ENCODE data around the gene UCK2. TPM values are rescaled to one million over a fixed set of nuclear protein-coding genes. Genes with fewer than 3 reads are reported as not detected.

UCK2 gene
- polyA plus RNA-seq, 3 donors, result 12.4 to 15.4 (median 12.8) TPM

GRCh38 chr1:165880993-165881392 lies 53.6 kb downstream of the UCK2 start:
- TF ChIP-seq, protein P1, sequence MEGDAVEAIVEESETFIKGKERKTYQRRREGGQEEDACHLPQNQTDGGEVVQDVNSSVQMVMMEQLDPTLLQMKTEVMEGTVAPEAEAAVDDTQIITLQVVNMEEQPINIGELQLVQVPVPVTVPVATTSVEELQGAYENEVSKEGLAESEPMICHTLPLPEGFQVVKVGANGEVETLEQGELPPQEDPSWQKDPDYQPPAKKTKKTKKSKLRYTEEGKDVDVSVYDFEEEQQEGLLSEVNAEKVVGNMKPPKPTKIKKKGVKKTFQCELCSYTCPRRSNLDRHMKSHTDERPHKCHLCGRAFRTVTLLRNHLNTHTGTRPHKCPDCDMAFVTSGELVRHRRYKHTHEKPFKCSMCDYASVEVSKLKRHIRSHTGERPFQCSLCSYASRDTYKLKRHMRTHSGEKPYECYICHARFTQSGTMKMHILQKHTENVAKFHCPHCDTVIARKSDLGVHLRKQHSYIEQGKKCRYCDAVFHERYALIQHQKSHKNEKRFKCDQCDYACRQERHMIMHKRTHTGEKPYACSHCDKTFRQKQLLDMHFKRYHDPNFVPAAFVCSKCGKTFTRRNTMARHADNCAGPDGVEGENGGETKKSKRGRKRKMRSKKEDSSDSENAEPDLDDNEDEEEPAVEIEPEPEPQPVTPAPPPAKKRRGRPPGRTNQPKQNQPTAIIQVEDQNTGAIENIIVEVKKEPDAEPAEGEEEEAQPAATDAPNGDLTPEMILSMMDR (IDR thresholded peaks at IDR 0.05), result no peak
- Mint-ChIP-seq H3K4me3 (no peak overlapping the region), H3K27me3 (ENCODE audit: low read depth in 3 of 3) (peaks cover 0 to 1% (median 0%) of the 10 kb centered on the region in 3 donors), H3K36me3 (peaks cover 3 to 7% of the 10 kb centered on the region in 2 donors), H3K9me3 (peaks cover 0 to 1% (median 0%) of the 10 kb centered on the region in 7 donors), H3K27ac (peak overlapping the region in 2 of 7 donors; percentile 46 to 79), H3K4me1 (peaks cover 53% of the 10 kb centered on the region)
- WGBS (ENCODE audit: insufficient coverage), result 100% methylated on average over 2 of the region's 5 CpGs
- H2AFZ ChIP-seq (ENCODE audit: insufficient read depth, low read depth, low read length, poor library complexity, severe bottlenecking), result no peak overlapping the region
- H3K4me1 ChIP-seq (ENCODE audit: control insufficient read depth in 1 of 2, insufficient read depth in 2 of 2, low read length in 2 of 2), result peaks cover 36 to 41% of the 10 kb centered on the region in 2 donors
- intact Hi-C loops (cut with micrococcal nuclease), result loop anchor here in 1 of 2 donors (5.0 kb wide), 1 partner anchor 39 kb away; no protein-coding TSS in a partner anchor
- H3K9ac ChIP-seq (ENCODE audit: insufficient read depth, low read length, poor library complexity, severe bottlenecking), result no peak overlapping the region
- no peaks in the 10 kb centered on the region for H4K20me1 ChIP-seq (ENCODE audit: insufficient read depth, low read length)
- no peaks in the 10 kb centered on the region for H3K27me3 ChIP-seq (ENCODE audit: control insufficient read depth in 2 of 2, insufficient read depth in 2 of 2, low read length in 2 of 2)
- no peak overlapping the region for H3K4me2 ChIP-seq (replicated peaks; ENCODE audit: extremely low read depth, low read length, poor library complexity, severe bottlenecking)
- H3K9me3 ChIP-seq (replicated peaks in 1 of 2; ENCODE audit: control insufficient read depth in 1 of 2, insufficient read depth in 1 of 2, low read length in 2 of 2), result no peaks in the 10 kb centered on the region
- H3K36me3 ChIP-seq (replicated peaks in 1 of 2; ENCODE audit: control insufficient read depth in 1 of 2, insufficient read depth in 2 of 2, low read length in 2 of 2), result no peaks in the 10 kb centered on the region
- H3K79me2 ChIP-seq (ENCODE audit: insufficient read depth, low read length), result peaks cover 89% of the 10 kb centered on the region
- no peak for DNase-seq
- H3K4me3 ChIP-seq (replicated peaks in 1 of 3; ENCODE audit: low read depth in 2 of 3, low read length in 3 of 3), result no peak overlapping the region
- H3K27ac ChIP-seq (ENCODE audit: low read depth in 1 of 2, low read length in 2 of 2), result no peak overlapping the region

GRCh38 chr1:165882168-165882837 lies 54.9 kb downstream of the UCK2 start:
- Histone ChIP-seq H2AFZ (ENCODE audit: insufficient read depth, low read depth, low read length, poor library complexity, severe bottlenecking) (no peak overlapping the region), H4K20me1 (ENCODE audit: insufficient read depth, low read length) (no peaks in the 10 kb centered on the region), H3K79me2 (ENCODE audit: insufficient read depth, low read length) (peaks cover 89% of the 10 kb centered on the region), H3K36me3 (replicated peaks in 1 of 2; ENCODE audit: control insufficient read depth in 1 of 2, insufficient read depth in 2 of 2, low read length in 2 of 2) (no peaks in the 10 kb centered on the region), H3K27me3 (ENCODE audit: control insufficient read depth in 2 of 2, insufficient read depth in 2 of 2, low read length in 2 of 2) (no peaks in the 10 kb centered on the region), H3K27ac (ENCODE audit: low read depth in 1 of 2, low read length in 2 of 2) (peak overlapping the region in 1 of 2 donors; percentile 0), H3K4me2 (replicated peaks; ENCODE audit: extremely low read depth, low read length, poor library complexity, severe bottlenecking) (no peak overlapping the region), H3K4me1 (ENCODE audit: control insufficient read depth in 1 of 2, insufficient read depth in 2 of 2, low read length in 2 of 2) (peaks cover 36 to 41% of the 10 kb centered on the region in 2 donors), H3K9ac (ENCODE audit: insufficient read depth, low read length, poor library complexity, severe bottlenecking) (no peak overlapping the region), H3K9me3 (replicated peaks in 1 of 2; ENCODE audit: control insufficient read depth in 1 of 2, insufficient read depth in 1 of 2, low read length in 2 of 2) (no peaks in the 10 kb centered on the region), H3K4me3 (replicated peaks in 1 of 3; ENCODE audit: low read depth in 2 of 3, low read length in 3 of 3) (no peak overlapping the region)
- Mint-ChIP-seq H3K27ac (peak overlapping the region in 4 of 7 donors; percentile 19 to 76 (median 68)), H3K4me3 (no peak overlapping the region), H3K36me3 (peaks cover 2 to 4% of the 10 kb centered on the region in 2 donors), H3K4me1 (peaks cover 57% of the 10 kb centered on the region), H3K27me3 (ENCODE audit: low read depth in 3 of 3) (no peaks in the 10 kb centered on the region), H3K9me3 (peaks cover 0 to 1% (median 0%) of the 10 kb centered on the region in 7 donors)
- 100% methylated on average over 1 of the region's 3 CpGs for WGBS (ENCODE audit: insufficient coverage)
- no peak for DNase-seq
- intact Hi-C loops (cut with micrococcal nuclease), result loop anchor here in 1 of 2 donors (5.0 kb wide), 1 partner anchor 40 kb away; no protein-coding TSS in a partner anchor
- TF ChIP-seq, protein P1 (IDR thresholded peaks at IDR 0.05), result no peak

Data from CD14-positive monocyte (primary cell).